Measurements from ENCODE around the gene DDX39A.

GRCh38 chr19:14414926-14415690, 4.0 kb downstream of the DDX39A start:
- TF ChIP-seq FOXM1 (IDR thresholded peaks at IDR 0.05; ENCODE audit: borderline replicate concordance) = no peak
- TF ChIP-seq PKNOX1 (IDR thresholded peaks at IDR 0.05) = no peak
- TF ChIP-seq HDGF (IDR thresholded peaks at IDR 0.05; ENCODE audit: borderline replicate concordance) = no peak
- no peak for TF ChIP-seq FOXA1 (IDR thresholded peaks at IDR 0.05)
- no peak for TF ChIP-seq L3MBTL2 (conservative IDR thresholded peaks at IDR 0.05)
- no peak for TF ChIP-seq FOXK2 (IDR thresholded peaks at IDR 0.05)
- no peak for TF ChIP-seq CTBP1 (IDR thresholded peaks at IDR 0.05; ENCODE audit: borderline replicate concordance)
- no peak for TF ChIP-seq SP1 (IDR thresholded peaks at IDR 0.05)
- TF ChIP-seq SUZ12 (IDR thresholded peaks at IDR 0.05) = no peak
- TF ChIP-seq LEF1 (IDR thresholded peaks at IDR 0.05; ENCODE audit: borderline replicate concordance) = no peak
- TF ChIP-seq TARDBP (IDR thresholded peaks at IDR 0.05) = no peak
- TF ChIP-seq ARNT (IDR thresholded peaks at IDR 0.05) = no peak
- TF ChIP-seq BHLHE40 (IDR thresholded peaks at IDR 0.05; ENCODE audit: borderline replicate concordance) = no peak
- TF ChIP-seq NFRKB (IDR thresholded peaks at IDR 0.05) = no peak

Data from HEK293T (cell line).